Measurements from ENCODE around the gene COBL. TPM values are rescaled to one million over a fixed set of nuclear protein-coding genes. Genes with fewer than 3 reads are reported as not detected.

The COBL gene
- total RNA-seq, 2 donors from 2014 or later = not detected

GRCh38 chr7:51182636-51183166, 133.9 kb downstream of the COBL start:
- H3K9me3 Mint-ChIP-seq = no peaks in the 10 kb centered on the region
- H3K4me3 Mint-ChIP-seq = no peak overlapping the region
- no peaks in the 10 kb centered on the region for H3K36me3 Mint-ChIP-seq (ENCODE audit: low read depth)
- ATAC-seq (replicated peaks) = no peak
- no peaks in the 10 kb centered on the region for H3K4me1 Mint-ChIP-seq
- peaks cover 4% of the 10 kb centered on the region for H3K27me3 Mint-ChIP-seq
- no peak overlapping the region for H3K27ac Mint-ChIP-seq

DNA sequence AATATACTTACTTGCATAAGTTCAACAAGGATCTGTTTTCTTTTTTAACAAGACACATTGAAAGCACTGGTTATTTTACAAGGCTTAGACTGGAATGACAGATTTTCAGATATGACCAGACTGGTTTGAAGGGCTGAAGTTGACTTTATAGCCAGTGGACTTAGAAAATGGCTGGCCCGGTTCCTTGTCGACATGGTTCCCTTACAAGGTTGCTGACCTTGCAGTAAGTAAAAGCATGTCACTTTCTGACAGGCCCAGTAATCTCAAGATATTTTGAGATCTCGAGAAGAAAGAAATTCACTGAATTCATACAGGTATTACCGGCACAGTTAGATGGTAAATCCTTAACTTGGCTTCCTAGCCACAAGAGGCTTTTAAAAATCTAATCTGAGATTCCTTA, 136.5 kb downstream of the COBL start:
- H3K27ac Mint-ChIP-seq = no peak overlapping the region

DNA sequence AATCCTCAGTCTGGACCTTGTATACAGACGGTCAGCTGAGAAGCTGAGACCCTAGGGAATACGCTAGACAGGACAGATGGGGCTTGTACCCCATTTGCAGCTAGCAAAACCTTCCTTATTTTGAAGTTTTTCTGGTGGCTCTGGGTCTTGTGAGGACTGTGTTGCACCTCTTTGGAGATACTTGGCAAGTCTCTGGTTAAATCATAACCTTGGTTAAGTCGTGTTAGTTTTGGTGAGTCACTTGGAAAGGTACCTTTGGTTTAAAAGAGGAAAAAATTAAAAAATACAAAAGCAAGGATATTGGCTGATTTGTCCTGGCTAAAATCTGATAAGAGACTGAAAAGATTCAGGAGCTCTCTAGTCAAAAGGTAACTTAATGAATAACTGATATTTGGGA, 140.6 kb downstream of the COBL start:
- Mint-ChIP-seq H3K27me3 (peaks cover 18% of the 10 kb centered on the region), H3K4me3 (no peak overlapping the region), H3K9me3 (no peaks in the 10 kb centered on the region), H3K27ac (no peak overlapping the region), H3K4me1 (no peaks in the 10 kb centered on the region), H3K36me3 (ENCODE audit: low read depth) (no peaks in the 10 kb centered on the region)
- no peak for ATAC-seq (replicated peaks)

More for the DNA sequence above, 136.5 kb downstream of the COBL start:
- Mint-ChIP-seq H3K9me3 (no peaks in the 10 kb centered on the region), H3K27me3 (peaks cover 18% of the 10 kb centered on the region), H3K36me3 (ENCODE audit: low read depth) (no peaks in the 10 kb centered on the region), H3K4me3 (no peak overlapping the region), H3K4me1 (no peaks in the 10 kb centered on the region)
- no peak for ATAC-seq (replicated peaks)

DNA sequence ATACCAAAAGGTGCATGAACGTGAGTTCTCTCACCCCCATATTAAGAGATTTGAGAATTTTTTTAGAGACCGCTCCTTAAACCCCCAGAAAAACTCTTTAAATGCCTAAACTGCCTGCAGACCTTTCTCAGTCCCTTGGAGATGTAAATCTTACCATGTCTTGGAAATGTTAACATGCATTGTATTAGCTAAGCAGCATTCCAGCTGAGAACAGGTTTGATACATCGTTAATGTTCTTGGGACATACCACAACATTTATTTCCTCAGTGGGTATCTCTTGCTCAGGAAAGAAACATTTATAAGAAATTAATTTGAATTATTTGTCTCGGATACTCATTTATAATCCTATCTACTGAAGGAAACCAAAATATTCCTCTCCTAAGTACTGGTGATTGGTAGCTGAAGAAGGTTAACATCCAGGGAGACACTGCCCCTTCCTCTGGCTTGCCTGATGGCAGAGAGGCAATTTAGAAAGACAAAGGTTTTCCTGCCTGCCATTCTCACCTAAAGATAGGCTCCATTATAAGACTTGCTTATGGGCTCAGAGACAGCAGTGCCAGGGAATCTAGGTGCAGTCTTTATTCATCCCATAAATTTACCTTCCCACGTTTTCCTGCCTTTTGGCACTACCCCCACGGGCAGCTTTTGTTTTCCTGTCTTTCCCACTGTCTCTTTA, 141.2 kb downstream of the COBL start:
- no peak overlapping the region for H3K4me3 Mint-ChIP-seq
- no peaks in the 10 kb centered on the region for H3K9me3 Mint-ChIP-seq
- H3K36me3 Mint-ChIP-seq (ENCODE audit: low read depth) = no peaks in the 10 kb centered on the region
- peaks cover 18% of the 10 kb centered on the region for H3K27me3 Mint-ChIP-seq
- no peaks in the 10 kb centered on the region for H3K4me1 Mint-ChIP-seq
- no peak overlapping the region for H3K27ac Mint-ChIP-seq
- ATAC-seq (replicated peaks) = no peak

GRCh38 chr7:51165337-51165736, 151.3 kb downstream of the COBL start:
- no peak overlapping the region for H3K27ac Mint-ChIP-seq
- no peaks in the 10 kb centered on the region for H3K9me3 Mint-ChIP-seq
- H3K36me3 Mint-ChIP-seq (ENCODE audit: low read depth) = no peaks in the 10 kb centered on the region
- H3K4me3 Mint-ChIP-seq = no peak overlapping the region
- H3K4me1 Mint-ChIP-seq = peaks cover 5% of the 10 kb centered on the region
- peaks cover 31% of the 10 kb centered on the region for H3K27me3 Mint-ChIP-seq
- ATAC-seq (replicated peaks) = no peak

DNA sequence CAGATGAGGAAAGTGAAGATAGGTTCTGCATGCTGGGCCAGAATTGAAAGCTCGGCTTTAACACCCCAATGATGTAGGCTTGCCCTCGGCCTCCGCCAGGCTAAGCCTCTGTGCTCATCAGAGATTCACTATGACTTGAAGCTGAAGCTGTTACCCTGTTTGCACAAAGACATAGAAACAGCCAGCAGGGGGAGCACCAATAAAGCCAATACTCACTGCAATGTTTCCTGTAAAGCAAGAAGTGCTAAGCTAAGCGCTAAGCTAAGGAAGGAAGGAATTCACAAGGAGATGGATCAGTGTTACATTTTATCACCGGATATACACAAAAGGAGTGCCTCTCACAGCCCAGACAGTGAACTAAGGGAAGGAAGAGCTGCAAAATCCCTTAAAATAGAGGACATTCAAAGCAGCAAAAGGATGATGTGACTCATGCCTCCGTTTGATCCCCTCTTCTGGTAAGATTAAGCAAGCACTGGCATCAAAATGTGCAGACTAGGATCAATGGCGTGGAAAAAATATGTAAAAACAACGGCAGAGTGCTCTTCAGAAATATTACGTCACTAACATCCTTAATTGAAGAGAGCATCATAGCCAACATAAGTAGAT, 153.8 kb downstream of the COBL start:
- H3K4me3 Mint-ChIP-seq = no peak overlapping the region
- H3K4me1 Mint-ChIP-seq = peaks cover 5% of the 10 kb centered on the region
- no peak overlapping the region for H3K27ac Mint-ChIP-seq
- peaks cover 30% of the 10 kb centered on the region for H3K27me3 Mint-ChIP-seq
- ATAC-seq (replicated peaks) = peak; percentile 95
- no peaks in the 10 kb centered on the region for H3K36me3 Mint-ChIP-seq (ENCODE audit: low read depth)
- no peaks in the 10 kb centered on the region for H3K9me3 Mint-ChIP-seq

DNA sequence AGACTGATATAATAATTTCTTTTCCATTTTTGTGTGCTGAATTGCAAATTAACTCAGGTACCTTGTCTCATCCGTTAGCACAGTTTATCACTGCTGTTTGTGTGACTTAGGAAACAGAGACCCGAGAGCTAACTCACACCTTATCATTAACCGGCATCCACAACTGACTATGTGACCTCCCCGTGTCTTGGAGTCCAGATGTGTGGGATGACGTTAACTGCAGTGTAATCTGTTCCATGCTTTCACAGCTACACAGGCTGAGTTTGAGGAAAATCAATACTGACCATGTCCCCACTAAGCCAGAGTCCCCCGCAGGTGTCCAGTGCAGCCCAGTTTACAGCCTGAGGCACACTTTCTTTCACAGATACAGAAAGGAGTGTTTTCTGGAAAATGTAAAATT, 154.7 kb downstream of the COBL start:
- H3K9me3 Mint-ChIP-seq = no peaks in the 10 kb centered on the region
- H3K36me3 Mint-ChIP-seq (ENCODE audit: low read depth) = no peaks in the 10 kb centered on the region
- H3K4me1 Mint-ChIP-seq = peaks cover 5% of the 10 kb centered on the region
- no peak for ATAC-seq (replicated peaks)
- H3K27me3 Mint-ChIP-seq = peaks cover 29% of the 10 kb centered on the region
- H3K27ac Mint-ChIP-seq = no peak overlapping the region
- H3K4me3 Mint-ChIP-seq = no peak overlapping the region

DNA sequence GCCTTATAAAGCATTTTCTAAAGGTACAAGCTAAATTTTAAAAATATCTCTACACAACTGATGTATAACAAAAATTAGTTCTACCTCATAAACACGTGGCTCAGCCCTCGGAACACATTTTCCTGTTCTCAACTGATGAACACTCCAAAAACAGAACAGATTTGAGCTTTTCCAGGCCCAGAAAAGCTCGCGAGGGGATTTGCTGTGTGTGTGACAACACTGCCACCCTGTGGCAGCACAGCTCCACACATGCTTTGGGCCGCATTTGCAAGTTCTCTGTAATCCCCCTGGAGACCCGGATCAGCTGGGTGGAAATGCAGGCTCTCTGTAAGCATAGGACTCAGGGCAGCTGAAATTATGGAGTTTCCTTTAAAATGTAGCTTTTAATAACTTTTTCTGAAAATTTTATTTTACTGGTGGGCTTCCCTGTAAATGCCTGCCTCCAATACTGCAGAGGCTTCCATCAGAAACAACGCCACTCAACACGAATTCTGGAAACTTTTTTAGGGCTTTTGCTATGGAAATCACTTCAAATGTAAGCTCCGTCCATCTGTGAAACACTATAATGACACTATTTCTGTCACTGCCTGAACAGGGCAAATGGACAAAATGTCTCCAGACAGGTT, 155.5 kb downstream of the COBL start:
- Mint-ChIP-seq H3K9me3 (no peaks in the 10 kb centered on the region), H3K4me1 (peaks cover 5% of the 10 kb centered on the region), H3K27me3 (peaks cover 24% of the 10 kb centered on the region), H3K36me3 (ENCODE audit: low read depth) (no peaks in the 10 kb centered on the region), H3K27ac (no peak overlapping the region), H3K4me3 (no peak overlapping the region)
- peak; percentile 54 for ATAC-seq (replicated peaks)

- H3K4me1 Mint-ChIP-seq = peaks cover 5% of the 10 kb centered on the region
- no peaks in the 10 kb centered on the region for H3K9me3 Mint-ChIP-seq
- H3K27me3 Mint-ChIP-seq = peaks cover 18% of the 10 kb centered on the region
- ATAC-seq (replicated peaks) = no peak
- no peak overlapping the region for H3K27ac Mint-ChIP-seq
- H3K36me3 Mint-ChIP-seq (ENCODE audit: low read depth) = no peaks in the 10 kb centered on the region
- no peak overlapping the region for H3K4me3 Mint-ChIP-seq
These were observed 156.2 kb downstream of the COBL start for GRCh38 chr7:51160411-51160810.

- no peak for ATAC-seq (replicated peaks)
- H3K36me3 Mint-ChIP-seq (ENCODE audit: low read depth) = no peaks in the 10 kb centered on the region
- no peak overlapping the region for H3K4me3 Mint-ChIP-seq
- H3K4me1 Mint-ChIP-seq = peaks cover 5% of the 10 kb centered on the region
- no peaks in the 10 kb centered on the region for H3K9me3 Mint-ChIP-seq
- H3K27me3 Mint-ChIP-seq = peaks cover 18% of the 10 kb centered on the region
- no peak overlapping the region for H3K27ac Mint-ChIP-seq
These were observed 157.7 kb downstream of the COBL start for GRCh38 chr7:51158742-51159445.

GRCh38 chr7:51158211-51158610, 158.4 kb downstream of the COBL start:
- H3K4me3 Mint-ChIP-seq = no peak overlapping the region
- peaks cover 23% of the 10 kb centered on the region for H3K27me3 Mint-ChIP-seq
- no peak overlapping the region for H3K27ac Mint-ChIP-seq
- no peaks in the 10 kb centered on the region for H3K9me3 Mint-ChIP-seq
- peaks cover 5% of the 10 kb centered on the region for H3K4me1 Mint-ChIP-seq
- no peak for ATAC-seq (replicated peaks)
- H3K36me3 Mint-ChIP-seq (ENCODE audit: low read depth) = no peaks in the 10 kb centered on the region

GRCh38 chr7:51154201-51154600, 162.4 kb downstream of the COBL start:
- no peak for ATAC-seq (replicated peaks)
- H3K27me3 Mint-ChIP-seq = peaks cover 33% of the 10 kb centered on the region
- H3K9me3 Mint-ChIP-seq = peaks cover 2% of the 10 kb centered on the region
- H3K4me1 Mint-ChIP-seq = no peaks in the 10 kb centered on the region
- no peaks in the 10 kb centered on the region for H3K36me3 Mint-ChIP-seq (ENCODE audit: low read depth)
- no peak overlapping the region for H3K4me3 Mint-ChIP-seq
- no peak overlapping the region for H3K27ac Mint-ChIP-seq

DNA sequence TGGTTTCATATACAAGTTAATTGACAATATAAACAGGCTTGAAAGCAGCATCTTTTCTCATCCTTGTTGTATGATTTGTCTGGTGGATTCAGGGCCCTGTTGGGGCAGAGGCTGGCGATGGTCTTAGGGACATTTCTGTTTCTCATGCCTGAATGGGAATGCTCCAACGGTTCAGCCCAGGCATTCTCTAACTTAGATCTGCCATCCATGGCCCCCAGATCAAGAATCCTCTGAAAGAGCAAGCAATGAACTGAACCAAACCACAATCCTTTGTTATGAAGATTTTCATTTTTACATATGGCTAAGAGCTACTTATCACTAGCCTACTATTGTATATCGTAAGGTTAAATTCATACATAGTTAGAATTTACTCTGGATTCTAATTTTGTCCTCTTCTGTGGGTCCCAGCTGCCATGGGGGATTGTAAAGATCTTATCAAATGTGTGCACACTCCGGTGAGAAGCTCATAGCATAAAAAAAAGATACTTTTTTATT, 163.9 kb downstream of the COBL start:
- H3K36me3 Mint-ChIP-seq (ENCODE audit: low read depth) = no peaks in the 10 kb centered on the region
- H3K27ac Mint-ChIP-seq = no peak overlapping the region
- peaks cover 43% of the 10 kb centered on the region for H3K27me3 Mint-ChIP-seq
- H3K9me3 Mint-ChIP-seq = peaks cover 10% of the 10 kb centered on the region
- H3K4me1 Mint-ChIP-seq = no peaks in the 10 kb centered on the region
- H3K4me3 Mint-ChIP-seq = no peak overlapping the region
- no peak for ATAC-seq (replicated peaks)

DNA sequence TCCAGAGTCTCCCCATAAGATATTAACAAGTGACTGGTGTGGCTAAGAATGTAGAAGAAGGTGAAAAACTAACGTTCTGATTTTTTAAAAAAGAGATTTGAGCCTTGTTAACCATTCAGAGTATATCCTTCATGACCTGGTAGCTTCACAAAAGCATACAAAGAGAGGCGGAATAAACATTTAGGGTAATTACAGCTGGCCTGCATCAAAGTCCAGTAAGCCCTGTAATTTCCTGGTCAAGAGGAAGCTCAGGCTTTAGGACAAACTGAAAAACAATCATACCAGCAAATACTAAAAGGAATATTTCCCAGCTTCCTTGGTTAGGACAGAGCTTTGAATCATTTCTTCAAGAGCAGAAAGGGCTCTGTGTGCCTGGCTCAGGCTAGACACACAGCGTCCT, 165.2 kb downstream of the COBL start:
- Mint-ChIP-seq H3K27me3 (peaks cover 39% of the 10 kb centered on the region), H3K27ac (no peak overlapping the region), H3K9me3 (peaks cover 10% of the 10 kb centered on the region), H3K4me1 (no peaks in the 10 kb centered on the region), H3K36me3 (ENCODE audit: low read depth) (no peaks in the 10 kb centered on the region), H3K4me3 (no peak overlapping the region)
- ATAC-seq (replicated peaks) = no peak
